SK-N-SH (cell line): Measurements from ENCODE around the gene SLC66A1. TPM values are rescaled to one million over a fixed set of nuclear protein-coding genes. Genes with fewer than 3 reads are reported as not detected.

Experiments
- CTCF ChIA-PET: fragments of 300-600, 350-600 bp; formaldehyde crosslinking; extraction: SDS; loops from one replicate; lab custom pipeline; 2021; lab: Yijun Ruan, JAX
- POLR2A ChIA-PET: fragments of 350-600 bp; sonication (Branson Sonifier 250); formaldehyde crosslinking; extraction: SDS; loops from one replicate; lab custom pipeline; 2020; ENCODE audit warnings: antibody characterized with exemption, inconsistent platforms; lab: Yijun Ruan, JAX
- DNase-seq: peaks from one replicate; pipeline ENCODE4 v3.0.0; 2012
- H2AFZ ChIP-seq: fragments of 200-600 bp; sonication (generic); 2 replicates; pipeline ENCODE4 v1.8.1; 2016; ENCODE audit warnings: antibody characterized with exemption, mild to moderate bottlenecking, low read depth
- H3F3A ChIP-seq: fragments of 200-600 bp; sonication (generic); replicated peaks from 2 replicates; pipeline ENCODE3; 2016; ENCODE audit warnings: antibody characterized with exemption, mild to moderate bottlenecking; ENCODE audit not compliant: insufficient read depth
- H3K27ac ChIP-seq, 2 experiments: fragments of 200-500 bp in 1 of 2; fragments of 200-600 bp in 1 of 2; sonication (Bioruptor generic) in 1 of 2; sonication (generic), shearing (Covaris generic) in 1 of 2; 2 replicates each; pipeline versions ENCODE4 v1.5.1 to v1.6.1; 2014 to 2016; ENCODE audit warnings: low read depth in 2 of 2, inconsistent platforms in 1 of 2, low read length in 1 of 2, mild to moderate bottlenecking in 1 of 2, mixed read lengths in 1 of 2
- H3K27me3 ChIP-seq: fragments of 200-600 bp; sonication (generic), shearing (Covaris generic); 2 replicates; pipeline ENCODE4 v1.6.1; 2016; ENCODE audit warnings: mixed run types; ENCODE audit not compliant: insufficient read depth
- H3K36me3 ChIP-seq, 2 experiments: fragments of 200-500 bp in 1 of 2; fragments of 200-600 bp in 1 of 2; sonication (Bioruptor generic) in 1 of 2; sonication (generic) in 1 of 2; replicated peaks in 1 of 2; 2 replicates each; pipeline versions ENCODE3 to v1.5.1; 2014 to 2016; ENCODE audit warnings: low read length in 1 of 2, mild to moderate bottlenecking in 1 of 2; ENCODE audit not compliant: insufficient read depth in 2 of 2, control insufficient read depth in 1 of 2
- H3K4me1 ChIP-seq, 2 experiments: fragments of 200-500 bp in 1 of 2; fragments of 200-600 bp in 1 of 2; sonication (Bioruptor generic) in 1 of 2; sonication (generic), shearing (Covaris generic) in 1 of 2; 2 replicates each; pipeline versions ENCODE4 v1.5.1 to v1.6.1; 2014 to 2016; ENCODE audit warnings: low read depth in 1 of 2, low read length in 1 of 2, mixed run types in 1 of 2; ENCODE audit not compliant: insufficient read depth in 2 of 2, control insufficient read depth in 1 of 2
- H3K4me2 ChIP-seq: fragments of 200-600 bp; sonication (generic), shearing (Covaris generic); 2 replicates; pipeline ENCODE4 v1.6.1; 2017; ENCODE audit warnings: mixed run types
- H3K4me3 ChIP-seq, 2 experiments: fragments of 200-500 bp in 1 of 2; fragments of 200-600 bp in 1 of 2; sonication (Bioruptor generic) in 1 of 2; sonication (generic), shearing (Covaris generic) in 1 of 2; 2 replicates each; pipeline versions ENCODE4 v1.5.1 to v1.8.1; 2014 to 2016; ENCODE audit warnings: low read depth in 2 of 2, inconsistent platforms in 1 of 2, low read length in 1 of 2, mild to moderate bottlenecking in 1 of 2, mixed read lengths in 1 of 2, moderate library complexity in 1 of 2
- H3K79me2 ChIP-seq: fragments of 200-600 bp; sonication (generic); 2 replicates; pipeline ENCODE4 v1.8.1; 2017; ENCODE audit warnings: mild to moderate bottlenecking; ENCODE audit not compliant: insufficient read depth
- H3K9ac ChIP-seq: fragments of 200-600 bp; sonication (generic); 2 replicates; pipeline ENCODE4 v1.6.1; 2017; ENCODE audit warnings: mixed run types
- H3K9me2 ChIP-seq: fragments of 200-600 bp; sonication (generic); 2 replicates; pipeline ENCODE4 v1.6.1; 2017; ENCODE audit warnings: mixed run types
- H3K9me3 ChIP-seq: fragments of 200-600 bp; sonication (generic); 2 replicates; pipeline ENCODE4 v1.6.1; 2017; ENCODE audit warnings: mixed run types, mild to moderate bottlenecking, moderate library complexity
- H4K20me1 ChIP-seq: fragments of 200-600 bp; sonication (generic); 2 replicates; pipeline ENCODE4 v1.6.1; 2017; ENCODE audit warnings: mild to moderate bottlenecking, mixed run types; ENCODE audit not compliant: insufficient read depth
- CHD2 ChIP-seq: fragments of 150-350 bp; IDR thresholded peaks from 2 replicates; pipeline ENCODE4 v1.6.1; 2018; ENCODE audit warnings: low read length; ENCODE audit not compliant: partially characterized antibody
- EZH2phosphoT487 ChIP-seq: fragments of 200-600 bp; sonication (generic); IDR thresholded peaks from 2 replicates; pipeline ENCODE4 v1.6.1; 2017; ENCODE audit warnings: low read depth, mixed run types, mild to moderate bottlenecking, antibody characterized with exemption, moderate library complexity, borderline replicate concordance
- GATA2 ChIP-seq: sonication (generic); formaldehyde crosslinking; IDR thresholded peaks from 2 replicates; pipeline ENCODE4 v1.5.0; 2020; ENCODE audit warnings: mild to moderate bottlenecking, missing genetic modification reagents
- JUND ChIP-seq: IDR thresholded peaks from 2 replicates; pipeline ENCODE4 v1.4.0; 2012
- RAD21 ChIP-seq: IDR thresholded peaks from 2 replicates; pipeline ENCODE4 v1.6.1; 2012; ENCODE audit warnings: mild to moderate bottlenecking, low read length
- RCOR1 ChIP-seq: fragments of 150-350 bp; IDR thresholded peaks from 2 replicates; pipeline ENCODE4 v1.6.1; 2017; ENCODE audit warnings: antibody characterized with exemption, low read length
- REST ChIP-seq: IDR thresholded peaks from 2 replicates; pipeline ENCODE4 v1.6.1; 2012; ENCODE audit warnings: mild to moderate bottlenecking, low read depth, low read length, moderate library complexity
- SMC3 ChIP-seq: IDR thresholded peaks from 2 replicates; pipeline ENCODE4 v1.6.1; 2012; ENCODE audit warnings: low read depth, low read length, improper control_type of control experiment
- WGBS: methylation state at CpG from one replicate; pipeline ENCODE4 v1.1.6; 2017; ENCODE audit warnings: low lambda C conversion rate; 5-methylcytosine and 5-hydroxymethylcytosine counted together
- polyA plus RNA-seq, 3 experiments: library from polyadenylated mRNA; depleted of rRNA; stranded (reverse); fragments of >200 nt; gene quantifications; 2 replicates each; pipeline ENCODE4 v1.2.3, GENCODE V29; 2012
- small RNA-seq, 7 experiments: library from RNA; depleted of rRNA; stranded (forward); fragments of <200 nt; gene quantifications; one replicate each; pipeline ENCODE3, GENCODE V24; 2012

Gene SLC66A1
- polyA plus RNA-seq, 1 of the 3 experiments (the other 2 are of a cell fraction), result 16.9 TPM

GRCh38 chr1:19377812-19378718, 65.9 kb downstream of the SLC66A1 start:
- Histone ChIP-seq H3K27ac (peak overlapping the region in 1 of 2 experiments; percentile 1; a peak in 1 of 4 replicates), H3K4me2 (no peak overlapping the region), H3K9me2 (no peaks in the 10 kb centered on the region), H3K4me3 (no peak overlapping the region), H3K27me3 (no peaks in the 10 kb centered on the region), H3K79me2 (peaks cover 32% of the 10 kb centered on the region; the same call in 1 of the 2 replicates), H3K9ac (no peak overlapping the region), H2AFZ (no peak overlapping the region), H3F3A (no peaks in the 10 kb centered on the region), H4K20me1 (peaks cover 30% of the 10 kb centered on the region; the same call in 1 of the 2 replicates), H3K4me1 (peaks cover 0 to 36% of the 10 kb centered on the region in 2 experiments; a peak in 1 of 4 replicates), H3K36me3 (peaks cover 38 to 65% of the 10 kb centered on the region in 2 experiments), H3K9me3 (no peaks in the 10 kb centered on the region)
- ChIA-PET CTCF (interaction anchor here (0.6 to 11.6 kb wide), 5 partner anchors 27 to 984 kb away, joined by 3 to 93 read pairs (median 3); no protein-coding TSS in a partner anchor), POLR2A (no interaction called here)
- no peak for TF ChIP-seq GATA2 (CRISPR knock-in tag)
- no peak for TF ChIP-seq REST
- no peak for TF ChIP-seq RCOR1
- no peak for TF ChIP-seq RAD21
- no peak for TF ChIP-seq EZH2phosphoT487
- no peak for TF ChIP-seq SMC3
- TF ChIP-seq CHD2, result no peak
- no peak for TF ChIP-seq JUND
- 93% methylated on average over 17 of the region's 17 CpGs for whole genome bisulfite sequencing
- DNase-seq, result no peak

Small RNAs within 50 kb of the gene (small RNA-seq; reads per million reads assigned to genes)
- gene RNU6-1099P, result 0 reads per million in 7 experiments

Other genes starting within 250 kb of the SLC66A1 start
- gene UBR4, start 102.1 kb upstream of the SLC66A1 start, polyA plus RNA-seq (2012; rRNA removed), result 51.3 and 68.7 TPM in 2 replicates
- 55.9 and 87.6 TPM in 2 replicates for gene EMC1, start 60.8 kb upstream of the SLC66A1 start, polyA plus RNA-seq (2012; rRNA removed)
- gene MRTO4, start 60.5 kb upstream of the SLC66A1 start, polyA plus RNA-seq (2012; rRNA removed), result 48.4 and 55.2 TPM in 2 replicates
- 0.38 and 0.54 TPM in 2 replicates for gene AKR7A3, start 23.6 kb upstream of the SLC66A1 start, polyA plus RNA-seq (2012; rRNA removed)
- 36.8 and 40.7 TPM in 2 replicates for gene AKR7A2, start 182 bp upstream of the SLC66A1 start, polyA plus RNA-seq (2012; rRNA removed)
- 116 and 122 TPM in 2 replicates for gene CAPZB, start 173.2 kb downstream of the SLC66A1 start, polyA plus RNA-seq (2012; rRNA removed)